ENCODE measurements around the gene PKN2. TPM values are rescaled to one million over a fixed set of nuclear protein-coding genes. Genes with fewer than 3 reads are reported as not detected.

Gene PKN2
- total and polyA plus RNA-seq, 9 of the 15 experiments (the other 6 are each of a cell fraction or from before 2014, with no cell fraction given) = 4.5 to 25.3 (median 19.2) TPM

- 2% methylated on average over 3 of the region's 3 CpGs for WGBS (ENCODE audit: insufficient coverage, low coverage, missing lambda C conversion rate)
- FAIRE-seq = no peak
- ChIA-PET POLR2A (no interaction called here), CTCF (ENCODE audit: low intra/inter-chr PET ratio) (no interaction called here)
- H3K79me2 ChIP-seq (ENCODE audit: control insufficient read depth, insufficient read depth, low read length) = no peaks in the 10 kb centered on the region
- intact Hi-C loops (cut with micrococcal nuclease) = no loop called here
- H3K4me1 ChIP-seq (replicated peaks in 1 of 2; ENCODE audit: control insufficient read depth in 2 of 2, insufficient read depth in 2 of 2, low read length in 2 of 2) = no peaks in the 10 kb centered on the region
- no peaks in the 10 kb centered on the region for H3K9me1 ChIP-seq (ENCODE audit: control insufficient read depth, insufficient read depth, low read length)
- H3K27me3 ChIP-seq (ENCODE audit: control insufficient read depth in 2 of 2, insufficient read depth in 2 of 2, low read length in 2 of 2) = no peaks in the 10 kb centered on the region
- H3K36me3 ChIP-seq (ENCODE audit: control insufficient read depth, insufficient read depth, low read length) = no peaks in the 10 kb centered on the region
- no peak overlapping the region for H3K4me2 ChIP-seq (ENCODE audit: insufficient read depth, low read length)
- in situ Hi-C loops (cut with MboI) = no loop called here
- no peaks in the 10 kb centered on the region for H4K20me1 ChIP-seq (replicated peaks; ENCODE audit: control insufficient read depth, insufficient read depth, low read length)
- H2AFZ ChIP-seq (ENCODE audit: low read depth, low read length) = no peak overlapping the region
- TF ChIP-seq RBM39 (optimal IDR thresholded peaks at IDR 0.05; ENCODE audit: low read depth, low read length) = no peak
- TF ChIP-seq ZBED1 (IDR thresholded peaks at IDR 0.05) = no peak
- TF ChIP-seq POLR2AphosphoS5 (IDR thresholded peaks at IDR 0.05; ENCODE audit: control insufficient read depth, insufficient read depth, low read depth, low read length) = no peak
- no peak for TF ChIP-seq TRIM25 (IDR thresholded peaks at IDR 0.05; ENCODE audit: borderline replicate concordance)
- no peak for TF ChIP-seq BCLAF1 (IDR thresholded peaks at IDR 0.05; ENCODE audit: borderline replicate concordance in 1 of 2, control insufficient read depth in 1 of 2, low read depth in 2 of 2, low read length in 1 of 2)
- no peak overlapping the region for H3K4me3 ChIP-seq
- DNase-seq (ENCODE audit: extremely low read depth in 1 of 4, low spot score in 3 of 4) = no peak
- no peak overlapping the region for H3K9ac ChIP-seq (ENCODE audit: insufficient read depth in 1 of 2, low read depth in 2 of 2, low read length in 2 of 2)
- H3K9me3 ChIP-seq (replicated peaks; ENCODE audit: control insufficient read depth, insufficient read depth, low read depth, low read length) = no peaks in the 10 kb centered on the region
- ATAC-seq = no peak
- no peak overlapping the region for H3K27ac ChIP-seq (ENCODE audit: extremely low read depth, low read depth, low read length)
- no TSS peak for BruUV-seq (replicated peaks)
Observed at GRCh38 chr1:88670462-88670861, 13.6 kb upstream of the PKN2 start.

Measured in K562 (cell line).